Heart right ventricle (tissue), 16 donors: ENCODE measurements around the gene ZNF331. TPM values are rescaled to one million over a fixed set of nuclear protein-coding genes. Genes with fewer than 3 reads are reported as not detected.
A peak's percentile ranks its signal among the peaks of the same experiment; 100 is the strongest.

Experiments
- ATAC-seq, 8 donors: fragments of 200-7000 bp; cut with Tn5 transposase; one replicate each; pipeline ENCODE4 v1.9.1; 2020; ENCODE audit warnings: mild to moderate bottlenecking in 8 of 8, moderate library complexity in 8 of 8, moderate number of reproducible peaks in 1 of 8
- DNase-seq, 2 donors: peaks; one replicate each; pipeline ENCODE4 v3.0.0-alpha.2; 2020
- H3K27ac ChIP-seq, 10 donors: fragments of 200-600 bp; sonication (generic) in 2 of 10; one replicate each; pipeline versions ENCODE4 v1.5.0 to v1.8.0; 2020 to 2022; ENCODE audit warnings: mild to moderate bottlenecking in 3 of 10
- H3K27me3 ChIP-seq, 7 donors: fragments of 200-600 bp; one replicate each; pipeline ENCODE4 v1.8.0; 2021 to 2022; ENCODE audit warnings: mild to moderate bottlenecking in 2 of 7
- H3K36me3 ChIP-seq, 9 donors: fragments of 200-600 bp; sonication (generic) in 1 of 9; one replicate each; pipeline versions ENCODE4 v1.5.0 to v1.8.0; 2020 to 2022; ENCODE audit warnings: mild to moderate bottlenecking in 2 of 9
- H3K4me1 ChIP-seq, 9 donors: fragments of 200-600 bp; sonication (generic) in 1 of 9; one replicate each; pipeline versions ENCODE4 v1.5.0 to v1.8.0; 2020 to 2022; ENCODE audit warnings: mild to moderate bottlenecking in 4 of 9
- H3K4me3 ChIP-seq, 10 donors: fragments of 200-600 bp; sonication (generic) in 2 of 10; one replicate each; pipeline versions ENCODE4 v1.5.0 to v1.8.0; 2020 to 2022; ENCODE audit warnings: mild to moderate bottlenecking in 7 of 10, moderate library complexity in 2 of 10
- H3K9me3 ChIP-seq, 11 donors: fragments of 200-600 bp in 10 of 11; sonication (generic) in 2 of 11; one replicate each; pipeline versions ENCODE4 v1.5.0 to v1.8.0; 2013 to 2022; ENCODE audit warnings: mild to moderate bottlenecking in 2 of 11, control low read depth in 1 of 11, moderate library complexity in 1 of 11
- WGBS, 2 donors: extraction: QIAGEN DNeasy Blood & Tissue Kit; methylation state at CpG; one replicate each; pipeline ENCODE4 v1.1.7; 2013; ENCODE audit warnings: inconsistent platforms in 1 of 2; 5-methylcytosine and 5-hydroxymethylcytosine counted together
- intact Hi-C, 10 donors: fragments of 100-400 bp; cut with DNase I; formaldehyde crosslinking; loops; one replicate each; pipeline versions ENCODE4 v1.11.1 to v1.14.2; 2022
- polyA plus RNA-seq, 2 donors: library from polyadenylated mRNA; stranded (reverse); fragments of 200-250 nt; gene quantifications; one replicate each; pipeline ENCODE4 v1.2.3, GENCODE V29; 2013
- total RNA-seq, 10 donors: library from RNA; stranded (reverse); fragmentation: NEBNext Ultra II Directional in 3 of 10; extraction: Animal tissue kit (Norgen Biotek cat#: 25700) in 3 of 10; gene quantifications; one replicate each; pipeline versions ENCODE4 v1.2.1 to v1.2.4, GENCODE V29; 2021 to 2023
- TF ChIP-seq, protein P1 (sequence below), 9 donors: fragments of 200-600 bp; sonication (generic) in 2 of 9; IDR thresholded peaks; one replicate each; pipeline versions ENCODE4 v1.5.0 to v1.8.0; 2021 to 2022; ENCODE audit warnings: antibody characterized with exemption in 9 of 9, mild to moderate bottlenecking in 5 of 9, moderate library complexity in 1 of 9
- donor health status: Arrhythmogenic right ventricular cardiomyopathy.
- donor health status: ischemic (EF 13 %, LVEDD 7.1; RV severe dilation, severe dysfunction).
- donor health status: healthy with polysubstance abuse.
- donor health status: DM: no; HTN: yes; CAD: no.
- donor health status: DM: no; HTN: no; CAD: no.
- donor health status: ischemic (EF 25% LVEDD 6.9; RV normal size, moderate dysfunction).
- donor health status: ischemic (EF 25% LVEDD 5.7; RV mildly dilated, moderate dysfunction).
- donor health status: healthy.
- donor health status: DM: yes; HTN: yes; CAD: no.
- donor health status: Ischemic cardiomyopathy.
- donor health status: ischemic (EF 35%, LVEDD 5.7; RV mildly dilated, moderate dysfunction).
- donor health status: nonischemic (EF 11% LVEDD 7.7; RV severe dilation, severe dysfunction).
- donor health status: DM: yes; HTN: yes; CAD: no.
- donor health status: PGD.
- donor health status: ischemic (EF 29% LVEDD 5.4; RV normal size, mild dysfunction).
- donor health status: nonischemic (EF 23%, LVEDD 6.1; RV moderate dilation, normal function).

ZNF331 gene
- total and polyA plus RNA-seq, 12 donors = 5.1 to 21.9 (median 14.4) TPM

- ATAC-seq (no peak), DNase-seq (no peak)
- TF ChIP-seq, protein P1, sequence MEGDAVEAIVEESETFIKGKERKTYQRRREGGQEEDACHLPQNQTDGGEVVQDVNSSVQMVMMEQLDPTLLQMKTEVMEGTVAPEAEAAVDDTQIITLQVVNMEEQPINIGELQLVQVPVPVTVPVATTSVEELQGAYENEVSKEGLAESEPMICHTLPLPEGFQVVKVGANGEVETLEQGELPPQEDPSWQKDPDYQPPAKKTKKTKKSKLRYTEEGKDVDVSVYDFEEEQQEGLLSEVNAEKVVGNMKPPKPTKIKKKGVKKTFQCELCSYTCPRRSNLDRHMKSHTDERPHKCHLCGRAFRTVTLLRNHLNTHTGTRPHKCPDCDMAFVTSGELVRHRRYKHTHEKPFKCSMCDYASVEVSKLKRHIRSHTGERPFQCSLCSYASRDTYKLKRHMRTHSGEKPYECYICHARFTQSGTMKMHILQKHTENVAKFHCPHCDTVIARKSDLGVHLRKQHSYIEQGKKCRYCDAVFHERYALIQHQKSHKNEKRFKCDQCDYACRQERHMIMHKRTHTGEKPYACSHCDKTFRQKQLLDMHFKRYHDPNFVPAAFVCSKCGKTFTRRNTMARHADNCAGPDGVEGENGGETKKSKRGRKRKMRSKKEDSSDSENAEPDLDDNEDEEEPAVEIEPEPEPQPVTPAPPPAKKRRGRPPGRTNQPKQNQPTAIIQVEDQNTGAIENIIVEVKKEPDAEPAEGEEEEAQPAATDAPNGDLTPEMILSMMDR (IDR thresholded peaks at IDR 0.05) = no peak
- intact Hi-C loops = no loop called here
- WGBS, 2 donors = 84% methylated on average over 4 of the region's 4 CpGs
- Histone ChIP-seq H3K4me1 (peaks cover 0 to 14% (median 0%) of the 10 kb centered on the region in 9 donors), H3K9me3 (no peaks in the 10 kb centered on the region), H3K27me3 (no peaks in the 10 kb centered on the region), H3K4me3 (no peak overlapping the region), H3K27ac (no peak overlapping the region), H3K36me3 (peaks cover 0 to 42% (median 0%) of the 10 kb centered on the region in 9 donors)
Measured at GRCh38 chr19:53540091-53540490, 2.1 kb downstream of the ZNF331 start.

GRCh38 chr19:53541971-53542370 lies 4.0 kb downstream of the ZNF331 start:
- ATAC-seq = no peak
- TF ChIP-seq, protein P1 (IDR thresholded peaks at IDR 0.05) = no peak
- Histone ChIP-seq H3K9me3 (no peaks in the 10 kb centered on the region), H3K27me3 (no peaks in the 10 kb centered on the region), H3K4me3 (no peak overlapping the region), H3K36me3 (peaks cover 0 to 49% (median 0%) of the 10 kb centered on the region in 9 donors), H3K27ac (no peak overlapping the region), H3K4me1 (peaks cover 0 to 14% (median 4%) of the 10 kb centered on the region in 9 donors)
- 96 to 100% methylated on average over 1 of the region's 1 CpG for WGBS, 2 donors
- intact Hi-C loops = no loop called here
- no peak for DNase-seq

DNA sequence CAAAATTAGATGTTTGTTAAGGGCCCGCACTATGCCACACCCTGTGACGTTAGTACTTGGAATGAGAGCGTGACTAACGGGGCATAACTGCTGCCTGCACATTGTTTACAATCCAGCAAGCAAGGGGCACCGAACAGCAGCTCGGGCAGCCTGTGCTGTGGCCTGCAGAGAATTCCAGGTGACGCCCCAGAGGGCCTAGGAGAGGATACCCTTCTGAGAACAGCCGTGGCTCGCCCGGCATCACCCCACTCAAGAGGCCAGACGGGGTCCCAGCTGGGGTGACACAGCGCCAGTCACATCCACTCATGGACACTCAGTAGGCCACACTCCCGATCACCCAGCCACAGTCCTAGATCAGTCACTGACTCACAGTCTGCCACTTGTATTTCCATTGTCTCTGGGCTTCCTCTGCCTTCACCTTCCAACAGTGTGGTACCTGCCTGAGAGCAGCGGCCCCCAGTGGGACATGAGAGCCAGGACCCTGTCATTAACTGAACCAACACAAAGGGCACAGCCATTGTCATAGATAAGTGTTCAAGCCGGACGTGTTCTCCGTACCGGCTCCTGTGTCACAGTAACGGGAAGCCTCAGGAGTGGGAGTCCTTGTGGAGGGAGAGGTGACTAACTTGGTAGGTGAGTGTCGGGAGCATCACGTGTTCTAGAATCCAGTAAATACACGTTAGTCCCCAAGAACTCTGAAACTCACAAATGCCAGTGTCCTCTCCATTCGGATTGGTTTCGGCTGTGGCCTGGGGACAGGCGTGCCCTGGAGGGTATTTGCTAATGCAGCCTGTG lies 7.5 kb downstream of the ZNF331 start:
- 87 to 91% methylated on average over 25 of the region's 25 CpGs for WGBS, 2 donors
- intact Hi-C loops = no loop called here
- peak in 1 of 8 donors; percentile 62 for ATAC-seq

DNA sequence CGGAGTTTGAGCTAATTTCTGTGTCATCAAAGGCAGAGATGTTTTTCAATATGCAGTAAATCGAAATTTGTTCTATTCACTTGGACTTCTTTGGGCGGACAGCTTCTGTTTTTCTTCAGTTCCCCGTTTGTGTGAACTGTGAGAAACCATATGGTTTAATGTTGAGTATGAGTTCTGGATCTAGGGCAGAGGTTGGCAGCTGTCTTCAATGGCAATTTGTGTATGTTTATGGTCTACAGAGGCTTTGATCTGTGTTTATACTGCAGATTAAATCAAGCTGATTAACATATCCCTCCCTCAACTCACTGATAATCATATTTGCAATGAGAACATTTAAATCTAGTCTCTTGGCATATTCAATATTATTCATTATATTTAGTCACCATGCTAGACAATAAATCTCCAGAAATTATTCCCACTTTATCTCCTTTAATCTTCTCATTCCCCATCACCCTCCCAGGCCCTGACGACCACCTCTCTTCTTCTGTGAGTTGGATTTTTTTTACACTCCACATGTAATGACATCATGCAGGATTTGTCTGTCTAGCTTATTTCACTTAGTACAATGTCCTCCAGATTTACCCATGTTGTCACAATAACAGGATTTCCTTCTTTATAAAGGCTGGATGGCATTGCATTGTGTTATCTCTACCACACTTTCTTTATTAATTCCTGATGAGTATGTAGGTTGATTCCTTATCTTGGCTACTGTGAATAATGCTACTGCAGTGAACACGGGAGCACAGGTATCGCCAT lies 9.0 kb downstream of the ZNF331 start:
- TF ChIP-seq, protein P1 (IDR thresholded peaks at IDR 0.05) = no peak
- peaks cover 0 to 28% (median 0%) of the 10 kb centered on the region in 9 donors for H3K36me3 ChIP-seq
- peak in 2 of 8 donors; percentile 19 to 47 for ATAC-seq
- peak overlapping the region in 4 of 10 donors; percentile 3 to 82 (median 28) for H3K27ac ChIP-seq
- no peak overlapping the region for H3K4me3 ChIP-seq
- WGBS, 2 donors = 70 to 81% methylated on average over 7 of the region's 7 CpGs
- H3K4me1 ChIP-seq = peaks cover 0 to 31% (median 0%) of the 10 kb centered on the region in 9 donors
- H3K27me3 ChIP-seq = no peaks in the 10 kb centered on the region
- intact Hi-C loops = no loop called here
- DNase-seq = no peak
- no peaks in the 10 kb centered on the region for H3K9me3 ChIP-seq

More for the DNA sequence above, 7.5 kb downstream of the ZNF331 start:
- H3K27me3 ChIP-seq = no peaks in the 10 kb centered on the region
- TF ChIP-seq, protein P1 (IDR thresholded peaks at IDR 0.05) = no peak
- peaks cover 0 to 36% (median 0%) of the 10 kb centered on the region in 9 donors for H3K36me3 ChIP-seq
- no peak for DNase-seq
- peaks cover 0 to 25% (median 0%) of the 10 kb centered on the region in 9 donors for H3K4me1 ChIP-seq
- H3K27ac ChIP-seq = peak overlapping the region in 1 of 10 donors; percentile 82
- H3K9me3 ChIP-seq = no peaks in the 10 kb centered on the region
- H3K4me3 ChIP-seq = no peak overlapping the region
